GM21528 (cell line): ENCODE measurements around the gene C2orf69.
"Not testable (repeated sequence)": the region's sequence is repeated elsewhere in the genome, so short reads cannot be mapped to it uniquely, and the experiment has no call there.

Experiments
- ATAC-seq: cut with Tn5 transposase; IDR thresholded peaks from one replicate; pipeline ENCODE4 v1.9.1; 2021; ENCODE audit warnings: mild to moderate bottlenecking, moderate library complexity; ENCODE audit not compliant: unreplicated experiment, low FRiP score

Gene C2orf69

DNA sequence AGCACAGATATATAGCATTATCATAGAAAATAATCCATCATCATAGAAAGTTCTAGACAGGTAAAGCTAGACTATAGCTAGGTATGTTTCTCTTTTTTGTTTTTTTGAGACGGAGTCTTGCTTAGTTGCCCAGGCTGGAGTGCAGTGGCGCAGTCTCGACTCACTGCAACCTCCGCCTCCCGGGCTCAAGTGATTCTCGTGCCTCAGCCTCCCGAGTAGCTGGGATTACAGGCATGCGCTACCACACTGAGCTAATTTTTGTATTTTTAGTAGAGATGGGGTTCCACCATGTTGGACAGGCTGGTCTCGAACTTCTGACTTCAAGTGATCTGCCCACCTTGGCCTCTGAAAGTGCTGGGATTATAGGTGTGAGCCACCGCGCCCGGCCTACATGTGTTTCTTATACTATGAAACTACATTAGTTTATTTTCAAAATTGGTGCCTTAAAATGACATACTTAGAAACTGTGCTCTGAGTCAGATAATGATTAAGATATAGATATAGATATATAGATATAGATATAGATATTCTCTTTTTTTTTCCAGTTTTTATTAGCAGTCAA lies 1.5 kb downstream of the C2orf69 start:
- ATAC-seq: not testable (repeated sequence)

DNA sequence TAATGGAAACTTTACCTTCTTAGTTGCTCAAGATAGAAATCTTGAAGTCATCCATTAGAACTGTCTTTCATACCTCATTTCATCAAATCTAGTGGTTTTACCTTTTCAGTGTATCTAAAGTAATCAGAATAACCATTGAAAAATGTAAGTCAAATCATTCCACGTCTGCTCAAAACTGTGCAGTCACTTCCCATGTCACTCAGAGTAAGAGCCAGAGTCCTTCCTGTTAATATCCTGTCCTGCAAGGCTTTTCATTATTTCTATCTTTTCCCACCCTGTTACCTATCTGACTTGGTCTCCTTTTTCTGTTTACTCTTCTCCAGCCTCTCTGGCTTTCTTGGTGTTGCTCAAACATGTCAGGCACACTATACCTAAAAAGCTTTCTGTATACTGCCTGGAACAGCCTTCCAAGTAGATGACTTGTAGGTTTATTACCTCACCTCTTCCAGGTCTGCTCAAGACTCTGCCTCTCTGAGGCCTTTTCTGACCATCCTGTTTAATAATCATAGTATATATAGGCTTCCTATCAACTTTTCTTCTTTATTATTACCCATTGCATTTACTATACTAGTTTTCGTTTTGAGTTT lies 3.4 kb downstream of the C2orf69 start:
- no peak for ATAC-seq

DNA sequence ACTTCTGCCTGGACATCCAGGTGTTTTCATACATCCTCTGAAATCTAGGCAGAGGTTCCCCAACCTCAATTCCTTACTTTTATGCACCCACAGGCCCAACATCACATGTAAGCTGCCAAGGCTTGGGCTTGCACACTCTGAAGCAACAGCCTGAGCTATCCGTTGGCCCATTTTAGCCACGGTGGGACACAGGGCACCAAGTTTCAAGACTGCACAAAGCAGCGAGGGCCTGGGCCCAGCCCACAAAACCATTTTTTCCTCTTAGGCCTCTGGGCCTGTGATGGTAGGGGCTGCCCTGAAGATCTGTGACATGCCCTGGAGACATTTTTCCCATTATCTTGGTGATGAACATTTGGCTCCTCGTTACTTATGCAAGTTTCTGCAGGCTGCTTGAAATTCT lies 5.9 kb downstream of the C2orf69 start:
- no peak for ATAC-seq

DNA sequence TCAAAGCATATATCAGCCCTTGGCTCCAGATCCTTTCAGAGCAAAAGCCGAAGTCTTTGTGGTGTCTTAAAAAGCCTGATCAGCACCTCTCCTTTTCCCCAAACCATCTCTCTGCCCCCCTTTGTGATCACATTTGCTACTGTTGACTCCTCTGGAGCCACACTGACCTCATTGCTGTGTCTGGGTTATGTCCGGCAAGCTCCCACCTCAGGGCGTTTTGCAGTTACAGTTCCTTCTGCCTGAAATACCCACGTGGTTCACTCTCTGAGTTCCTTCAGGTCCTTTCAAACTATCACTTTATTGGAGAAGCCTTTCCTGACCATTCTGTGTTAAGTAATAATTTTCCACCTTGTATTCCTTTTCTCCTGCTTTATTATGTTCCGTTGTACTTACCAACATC lies 11.8 kb downstream of the C2orf69 start:
- no peak for ATAC-seq

DNA sequence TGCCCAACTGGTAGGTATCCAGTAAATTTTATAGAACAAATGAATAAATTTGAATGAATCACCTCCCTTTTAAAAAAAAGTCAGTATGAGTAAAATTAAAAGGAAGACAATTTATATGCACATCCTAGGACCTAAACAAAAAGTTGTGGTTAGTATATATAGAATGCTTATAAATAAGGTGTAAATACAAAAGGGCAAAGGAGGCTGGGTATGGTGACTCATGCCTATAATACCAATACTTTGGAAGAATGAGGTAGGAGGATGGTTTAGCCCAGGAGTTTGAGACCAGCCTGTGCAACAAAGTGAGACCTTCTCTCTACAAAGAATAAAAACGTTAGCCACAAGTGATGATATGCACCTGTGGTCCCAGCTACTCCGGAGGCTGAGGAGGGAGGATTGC lies 12.8 kb downstream of the C2orf69 start:
- ATAC-seq: no peak

DNA sequence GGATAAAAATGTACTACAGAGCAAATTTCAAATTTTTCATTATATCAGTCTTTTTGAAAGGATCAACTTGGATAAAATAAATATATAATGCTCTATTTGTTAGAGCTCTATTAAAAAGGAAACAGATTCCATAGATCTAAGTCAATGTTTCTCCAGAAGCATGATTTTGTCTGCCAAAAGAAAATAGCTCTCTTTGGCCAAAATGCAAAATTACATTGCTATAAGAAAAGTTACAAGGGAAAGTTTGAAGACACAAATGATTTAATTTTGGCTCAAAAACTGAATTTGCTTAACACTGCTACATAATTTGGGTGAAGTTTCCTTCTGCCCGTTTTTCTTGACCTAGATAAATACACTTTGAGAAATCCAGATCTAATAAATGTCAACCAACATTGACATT lies 15.7 kb downstream of the C2orf69 start:
- ATAC-seq: no peak

DNA sequence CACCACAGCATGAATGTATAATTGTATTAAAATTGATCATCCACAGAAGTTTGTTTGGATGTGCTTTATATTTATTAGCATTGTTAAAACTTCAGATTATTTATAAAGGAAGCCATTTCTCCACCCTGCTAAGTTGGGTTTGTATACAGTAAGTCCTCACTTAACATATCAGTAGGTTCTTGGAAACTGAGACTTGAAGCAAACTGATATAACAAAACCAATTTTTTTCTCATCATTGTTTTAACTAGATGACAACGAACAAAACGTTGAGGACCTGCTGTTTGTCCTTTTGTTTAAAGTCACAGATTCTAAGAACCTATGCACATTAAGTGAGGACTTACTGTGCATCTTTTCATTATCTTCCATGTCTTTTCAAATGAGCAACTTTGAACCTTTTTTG lies 17.1 kb downstream of the C2orf69 start:
- ATAC-seq: no peak

DNA sequence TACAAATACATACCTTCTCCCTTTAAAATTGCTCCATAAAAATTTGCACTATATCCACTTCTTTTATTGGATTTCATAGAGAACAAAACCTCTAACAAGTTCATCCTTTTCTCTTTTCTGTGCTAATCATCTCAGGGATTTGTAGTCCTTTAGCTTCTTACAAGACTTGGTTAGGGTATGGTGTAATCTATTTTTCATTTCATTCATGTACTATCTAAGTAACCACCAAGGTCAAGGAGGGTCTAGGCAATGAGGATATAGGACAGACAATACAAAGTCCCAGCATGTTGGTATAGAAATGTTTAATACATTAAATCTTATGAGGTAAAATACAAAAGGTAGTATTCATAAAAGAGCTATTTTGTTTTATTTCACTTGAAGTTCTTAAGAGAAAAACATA lies 17.5 kb downstream of the C2orf69 start:
- no peak for ATAC-seq

DNA sequence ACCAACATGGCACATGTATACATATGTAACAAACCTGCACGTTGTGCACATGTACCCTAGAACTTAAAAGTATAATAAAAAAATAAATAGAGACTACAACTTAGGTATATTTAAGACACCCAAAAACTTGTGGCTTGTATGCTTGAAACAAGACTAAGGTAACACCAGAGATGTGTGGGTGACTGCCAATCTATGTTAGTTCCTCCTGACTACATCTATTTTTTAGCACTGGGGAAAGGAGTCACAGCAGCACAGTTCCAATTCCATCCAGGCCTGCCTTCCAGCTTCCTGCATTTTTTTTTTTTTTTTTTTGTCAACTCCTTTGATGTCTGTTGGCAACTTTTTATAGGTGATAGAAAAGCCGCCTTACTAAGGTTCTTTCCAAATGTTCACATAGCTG lies 18.2 kb downstream of the C2orf69 start:
- ATAC-seq: no peak

DNA sequence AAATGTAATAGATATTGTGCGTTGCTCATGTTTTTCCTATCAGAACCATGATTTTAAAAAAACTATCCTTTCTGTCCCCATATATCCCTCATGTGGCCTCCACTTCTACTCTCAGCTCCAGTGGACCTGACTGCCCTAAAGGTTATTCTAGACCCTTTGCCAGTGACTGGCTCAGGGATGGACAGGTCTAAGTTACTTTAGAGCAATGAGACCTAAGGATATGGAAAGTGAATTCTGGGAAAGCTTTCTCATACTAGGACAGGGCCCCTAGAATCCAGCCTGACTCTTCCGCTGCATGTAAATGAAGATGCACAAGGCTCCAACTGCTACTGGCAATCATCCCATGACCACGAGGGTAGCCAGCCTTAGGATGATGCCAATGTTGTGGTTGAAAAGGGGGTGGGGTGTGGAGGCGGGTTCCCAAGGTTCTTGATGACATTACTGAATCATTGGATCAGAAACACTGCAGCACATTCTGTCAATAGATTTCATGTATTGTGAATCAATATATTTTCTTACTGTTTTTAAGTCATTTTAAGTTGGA lies 21.3 kb downstream of the C2orf69 start:
- ATAC-seq: no peak

DNA sequence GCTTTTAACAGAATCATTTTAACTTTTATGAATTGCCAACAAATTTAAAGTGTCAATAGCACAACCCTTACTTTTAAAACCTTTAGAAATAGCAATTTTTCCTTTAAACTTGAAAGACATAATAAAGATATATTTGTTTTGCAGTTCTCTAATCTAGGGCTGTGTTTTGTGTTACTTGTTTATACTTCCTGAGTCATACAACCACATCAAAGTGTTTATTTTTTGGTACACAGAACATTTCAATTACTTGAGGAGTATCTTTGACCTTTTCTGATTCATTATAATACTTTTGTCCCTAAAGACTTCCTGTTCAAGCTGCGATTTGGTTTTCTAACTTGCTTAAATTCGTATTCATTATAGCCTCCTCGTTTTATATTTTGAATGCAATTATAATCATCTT lies 22.4 kb downstream of the C2orf69 start:
- ATAC-seq: no peak

DNA sequence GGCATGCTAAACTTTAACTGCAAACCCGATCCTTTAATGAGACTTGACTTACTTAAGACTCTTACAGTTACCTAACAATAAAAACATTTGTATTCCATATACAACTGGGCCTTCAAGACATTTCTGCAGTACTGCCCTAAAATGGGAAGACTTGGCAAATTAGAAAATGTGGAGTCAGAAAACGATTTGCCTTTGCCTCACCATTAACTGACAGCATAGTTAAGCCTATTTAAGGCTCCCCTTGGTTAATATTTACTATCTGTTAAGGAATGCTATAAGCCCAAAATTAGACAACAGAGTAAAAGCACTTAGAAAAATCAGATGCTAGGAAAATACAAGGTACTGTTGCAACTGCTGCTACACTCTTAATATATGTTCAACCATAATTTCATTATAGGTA lies 25.5 kb downstream of the C2orf69 start:
- ATAC-seq: no peak

DNA sequence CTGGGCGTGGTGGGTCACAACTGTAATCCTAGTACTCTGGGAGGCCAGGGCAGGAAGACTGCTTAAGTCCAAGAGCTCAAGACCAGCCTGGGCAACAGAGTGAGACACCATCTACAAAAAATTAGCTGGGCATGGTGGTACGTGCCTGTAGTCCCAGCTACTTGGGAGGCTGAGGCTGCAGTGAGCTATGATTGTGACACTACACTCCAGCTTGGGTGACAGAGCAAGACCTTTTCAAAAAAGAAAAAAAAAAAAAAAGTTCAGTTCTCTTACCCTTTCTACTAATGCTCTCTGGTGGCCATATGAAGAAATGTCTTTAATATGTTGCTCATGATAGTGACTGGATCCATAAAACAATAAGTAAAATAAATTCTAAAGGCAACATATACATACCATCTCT lies 29.3 kb downstream of the C2orf69 start:
- peak; percentile 71 for ATAC-seq

DNA sequence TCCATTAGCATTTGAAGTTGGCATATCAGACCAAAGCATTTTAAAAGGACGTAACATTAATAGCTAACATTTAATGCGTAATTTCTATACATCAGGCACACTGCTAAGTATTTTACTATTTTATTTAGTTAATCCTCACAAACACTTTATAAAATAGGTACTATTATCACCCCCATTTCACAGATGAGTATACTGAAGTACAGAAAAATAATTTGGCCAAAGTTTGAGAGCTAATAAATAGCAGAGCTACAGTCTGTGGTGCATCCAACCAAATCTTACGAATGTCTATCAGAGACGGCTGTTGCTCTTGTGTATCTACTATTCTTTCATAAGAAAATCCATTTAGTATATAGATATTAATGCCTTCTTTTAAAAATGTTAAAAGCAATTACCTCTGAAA lies 32.3 kb downstream of the C2orf69 start:
- no peak for ATAC-seq

DNA sequence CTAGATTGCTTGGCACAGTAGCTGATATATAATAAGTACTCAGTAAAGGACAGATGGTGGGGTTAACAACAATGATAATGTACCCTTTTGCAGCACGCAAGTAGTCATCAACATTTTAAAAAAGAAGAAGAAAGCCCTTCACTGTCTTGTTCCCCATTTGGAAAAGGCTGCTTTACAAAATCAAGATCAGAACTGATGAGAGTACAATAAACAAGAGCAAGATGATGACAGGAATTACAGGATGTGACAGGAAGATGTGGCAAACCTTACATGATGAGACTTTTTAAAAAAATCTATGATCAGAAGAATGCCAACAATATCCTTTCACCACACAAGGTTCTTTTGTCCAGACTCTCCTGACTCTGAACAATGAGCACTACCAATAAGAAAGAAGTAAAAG lies 35.1 kb downstream of the C2orf69 start:
- ATAC-seq: no peak

DNA sequence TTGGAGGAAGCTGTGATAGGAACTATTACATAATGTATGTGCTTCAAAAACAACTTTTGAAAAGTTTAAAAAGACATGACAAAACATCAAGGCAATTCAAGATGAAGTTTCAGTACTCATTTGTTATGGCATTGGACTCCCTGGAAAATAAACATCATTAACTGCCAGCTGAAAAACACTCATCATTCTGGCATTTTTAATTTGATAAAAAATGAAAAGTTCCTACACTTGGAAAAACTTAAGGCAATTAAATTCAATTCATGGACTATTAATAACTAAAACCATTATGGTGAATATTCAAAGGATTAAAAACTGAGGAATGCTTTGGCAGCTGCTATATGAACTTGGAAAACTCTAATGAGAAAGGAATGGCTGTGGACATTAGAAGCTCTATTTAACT lies 35.7 kb downstream of the C2orf69 start:
- ATAC-seq: no peak

DNA sequence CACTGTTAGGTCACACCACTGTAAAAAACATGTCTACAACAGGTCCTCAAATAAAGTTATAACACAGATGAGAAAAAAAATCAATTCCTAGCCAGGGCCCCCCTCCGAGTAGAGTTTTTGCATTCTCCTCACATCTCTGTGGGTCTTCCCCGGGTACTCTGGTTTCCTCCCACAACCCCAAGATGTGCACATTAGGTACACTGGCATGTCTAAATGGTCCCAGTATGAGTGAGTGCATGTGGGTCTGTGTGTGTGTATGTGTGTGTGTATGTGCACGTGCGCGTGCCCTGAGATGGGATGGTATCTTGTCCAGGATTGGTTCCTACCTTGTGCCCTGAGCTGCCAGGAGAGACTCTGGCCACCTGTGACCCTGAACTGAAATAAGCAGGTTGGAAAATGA lies 39.3 kb downstream of the C2orf69 start:
- ATAC-seq: no peak

DNA sequence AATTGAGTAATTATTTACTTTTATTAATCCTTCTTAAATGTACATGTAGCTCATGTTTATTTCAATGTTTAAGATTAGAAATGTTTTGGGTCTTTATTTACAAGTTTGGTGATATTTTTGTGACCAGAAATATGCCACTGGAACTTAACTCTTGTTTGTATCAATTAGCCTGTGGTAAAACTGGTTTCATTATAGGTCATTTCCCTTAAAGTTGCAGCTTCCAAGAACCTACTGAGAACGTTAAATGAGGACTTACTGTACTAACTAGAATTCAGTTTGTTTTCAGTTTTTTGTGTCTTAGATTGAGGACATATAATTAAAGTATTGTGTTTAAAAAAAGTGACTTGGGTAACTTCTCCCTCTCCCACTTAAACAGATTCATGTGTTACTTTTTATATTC lies 39.9 kb downstream of the C2orf69 start:
- no peak for ATAC-seq

DNA sequence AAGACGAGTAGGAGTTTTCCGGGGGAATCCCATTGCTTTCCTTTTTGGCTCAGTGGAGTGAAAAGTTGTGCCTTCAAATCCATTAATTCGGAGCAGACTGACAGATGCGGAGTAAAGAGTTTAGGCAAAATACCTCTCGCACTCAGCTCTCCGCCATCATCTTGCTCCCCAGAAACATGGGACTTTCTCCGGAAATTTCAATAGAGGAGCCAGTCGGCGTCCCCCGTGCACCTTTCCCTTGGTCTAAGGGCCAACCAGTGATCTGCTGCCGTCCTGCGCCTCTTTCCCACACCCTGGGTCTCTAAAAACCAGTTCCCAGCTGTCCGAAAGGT lies 43.9 kb downstream of the C2orf69 start:
- peak; percentile 53 for ATAC-seq

DNA sequence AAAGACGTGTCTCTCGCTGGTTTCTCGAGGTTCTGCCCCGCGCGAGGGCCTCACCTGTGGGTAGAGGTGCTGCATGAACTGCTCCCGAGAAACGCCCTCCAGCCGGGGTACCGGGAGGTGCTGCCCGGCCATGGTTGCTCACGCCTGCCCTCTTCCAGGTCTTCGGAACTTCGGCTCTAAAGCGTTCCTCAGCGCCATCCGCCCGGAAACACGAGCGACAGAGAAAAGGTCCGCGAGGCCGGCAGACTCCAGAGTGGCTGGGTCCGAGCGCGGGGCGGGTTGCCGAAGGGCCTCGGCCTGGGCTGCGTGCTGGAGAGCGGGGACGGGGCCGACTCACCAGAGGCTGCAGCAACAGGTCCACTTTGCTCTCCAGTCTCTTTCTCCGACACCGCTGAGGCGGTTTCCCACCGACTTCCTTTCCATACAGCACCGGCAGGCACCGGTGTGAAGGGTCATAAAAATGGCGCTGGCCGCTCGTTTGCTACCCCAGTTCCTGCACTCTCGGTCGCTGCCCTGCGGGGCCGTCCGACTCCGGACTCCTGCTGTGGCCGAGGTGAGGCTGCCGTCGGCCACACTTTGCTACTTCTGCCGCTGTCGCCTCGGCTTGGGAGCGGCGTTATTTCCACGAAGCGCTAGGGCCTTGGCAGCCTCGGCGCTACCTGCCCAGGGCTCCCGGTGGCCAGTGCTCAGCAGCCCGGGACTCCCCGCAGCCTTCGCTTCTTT lies 44.4 kb downstream of the C2orf69 start, which contains the start of the genes MAIP1 and TYW5:
MAIP1 (plus strand) TSS at position 244 of the 723 bp plus-strand sequence; CDS start at position 461, 217 bp downstream.
TYW5 (minus strand) TSS at position 153 of the 723 bp plus-strand sequence; CDS start at position 132, 21 bp downstream.
- peak; percentile 91 for ATAC-seq

DNA sequence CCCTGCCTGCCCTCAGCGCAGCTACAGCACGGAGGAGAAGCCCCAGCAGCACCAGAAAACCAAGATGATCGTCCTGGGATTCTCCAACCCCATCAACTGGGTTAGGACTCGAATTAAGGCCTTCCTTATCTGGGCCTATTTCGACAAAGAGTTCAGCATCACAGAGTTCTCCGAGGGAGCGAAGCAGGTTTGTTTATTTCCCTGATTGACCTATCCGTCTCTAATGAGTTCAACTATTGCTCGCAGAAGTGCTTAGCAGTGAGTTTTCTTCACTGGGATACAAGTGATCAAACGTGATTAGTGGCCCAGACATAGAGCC lies 44.9 kb downstream of the C2orf69 start:
- ATAC-seq: peak; percentile 1

DNA sequence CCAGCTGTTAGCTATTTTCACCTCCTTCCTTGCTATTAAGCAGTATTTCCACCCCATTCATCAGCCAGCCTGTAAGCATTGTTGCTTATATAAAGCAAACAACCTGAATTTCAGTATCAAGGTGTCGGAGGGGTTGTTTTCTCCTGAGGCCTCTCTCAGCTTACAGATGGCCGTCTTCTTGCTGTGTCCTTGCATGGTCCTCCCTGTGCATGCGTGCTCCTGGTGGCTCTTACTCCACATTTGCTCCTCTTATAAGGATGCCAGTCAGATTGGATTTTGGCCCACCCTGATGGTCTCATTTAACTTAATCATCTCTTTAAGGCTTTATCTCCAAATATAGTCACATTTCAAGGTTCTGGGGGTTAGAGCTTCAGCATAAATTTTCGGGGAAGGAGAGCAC lies 46.9 kb downstream of the C2orf69 start:
- no peak for ATAC-seq
